Right lung (tissue), 10 donors: ENCODE data around the gene ARHGAP8. TPM values are rescaled to one million over a fixed set of nuclear protein-coding genes. Genes with fewer than 3 reads are reported as not detected.

Experiments
- DNase-seq, 2 donors: peaks; one replicate each; pipeline ENCODE4 v3.0.0-alpha.2; 2013
- long read RNA-seq, 8 donors: transcript quantifications; one replicate each; lab custom pipeline, GENCODE V29; 2026
- polyA plus RNA-seq, 5 donors: library from polyadenylated mRNA; unstranded; fragments of 120-200 nt; gene quantifications; one replicate each; pipeline versions ENCODE4 v1.2.1 to v1.2.3, GENCODE V29; 2013; ENCODE audit warnings: inconsistent platforms in 1 of 5, low replicate concordance in 1 of 5; ENCODE audit not compliant: insufficient read length in 5 of 5, insufficient read depth in 1 of 5

Gene ARHGAP8
- polyA plus RNA-seq = 10 to 100 TPM; 23.4 to 49.7 (median 30.4) TPM
- long read RNA-seq, donor 1, partial matches to known transcripts = 5 of 12 reads
- long read RNA-seq, donor 1, other reads (novel, unspliced or antisense) = 0 of 12 reads
- long read RNA-seq, donor 2, partial matches to known transcripts = 0 of 4 reads
- long read RNA-seq, donor 2, other reads (novel, unspliced or antisense) = 0 of 4 reads
- long read RNA-seq, donor 3, transcript ARHGAP8-209 (2 exons, 363 nt) = major isoform, 7 of 8 reads
- long read RNA-seq, donor 3, partial matches to known transcripts = 0 of 8 reads
- long read RNA-seq, donor 3, other reads (novel, unspliced or antisense) = 0 of 8 reads
- long read RNA-seq, donor 4, transcript ARHGAP8-209 (2 exons, 363 nt) = major isoform, 5 of 6 reads
- long read RNA-seq, donor 4, partial matches to known transcripts = 0 of 6 reads
- long read RNA-seq, donor 4, other reads (novel, unspliced or antisense) = 0 of 6 reads
- long read RNA-seq, donor 5, transcript ARHGAP8-209 (2 exons, 363 nt) = major isoform, 5 of 16 reads
- long read RNA-seq, donor 5, partial matches to known transcripts = 7 of 16 reads
- long read RNA-seq, donor 5, other reads (novel, unspliced or antisense) = 0 of 16 reads
- long read RNA-seq, donor 6, partial matches to known transcripts = 0 of 4 reads
- long read RNA-seq, donor 6, other reads (novel, unspliced or antisense) = 0 of 4 reads
- long read RNA-seq, donor 7, transcript ARHGAP8-209 (2 exons, 363 nt) = major isoform, 14 of 15 reads
- long read RNA-seq, donor 7, partial matches to known transcripts = 0 of 15 reads
- long read RNA-seq, donor 7, other reads (novel, unspliced or antisense) = 0 of 15 reads
- long read RNA-seq, donor 8, partial matches to known transcripts = 0 of 3 reads
- long read RNA-seq, donor 8, other reads (novel, unspliced or antisense) = 0 of 3 reads

DNA sequence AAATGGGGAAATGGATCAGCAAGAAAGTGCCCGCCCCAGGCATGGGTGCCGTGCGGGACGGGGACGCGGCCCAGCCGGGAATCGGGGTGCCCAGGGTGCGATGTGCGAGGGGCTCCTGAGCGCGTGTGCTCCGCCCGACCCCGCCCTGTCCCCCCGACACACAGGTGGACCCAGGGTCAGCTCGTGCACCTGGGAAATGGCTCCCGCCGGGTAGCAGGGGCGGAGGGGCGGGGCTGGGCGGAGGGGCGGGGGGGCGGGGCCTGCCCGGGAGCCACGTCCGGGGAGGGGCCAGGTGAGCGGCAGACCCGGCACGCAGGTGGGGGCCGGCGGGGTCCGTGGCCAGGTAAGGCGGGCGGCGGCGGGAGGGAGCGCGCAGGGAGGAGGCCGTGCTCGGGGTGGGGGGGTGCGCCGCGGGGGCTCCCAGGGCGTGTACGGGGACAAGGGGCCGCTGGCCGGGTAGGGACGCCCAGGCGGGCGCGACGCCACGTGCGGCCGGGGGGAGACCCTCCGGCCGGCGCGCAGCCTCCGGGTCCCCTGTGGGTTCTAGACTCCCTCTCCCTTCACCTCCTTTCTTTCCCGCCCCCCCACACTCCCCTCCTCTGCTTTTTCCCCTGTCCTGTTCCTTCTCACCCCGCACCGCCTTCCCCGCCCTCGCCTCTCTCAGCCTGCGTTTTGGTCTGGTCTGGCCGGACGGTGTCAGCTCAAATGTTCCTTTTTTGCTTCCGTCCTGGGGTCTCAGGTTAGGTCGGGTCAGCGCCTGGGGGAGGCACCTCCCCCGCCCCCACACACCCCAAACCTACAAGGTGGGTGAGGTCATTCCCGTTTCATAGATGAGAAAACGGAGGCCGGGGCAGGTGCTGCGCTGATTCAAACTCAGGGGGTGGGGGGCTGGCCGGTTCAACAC is at the start of gene ARHGAP8:
Gene ARHGAP8, plus strand, starts transcription at position 291 of the 904 bp plus-strand sequence. CDS start 33,953 bp downstream, outside the sequence.
- DNase-seq = no peak

DNA sequence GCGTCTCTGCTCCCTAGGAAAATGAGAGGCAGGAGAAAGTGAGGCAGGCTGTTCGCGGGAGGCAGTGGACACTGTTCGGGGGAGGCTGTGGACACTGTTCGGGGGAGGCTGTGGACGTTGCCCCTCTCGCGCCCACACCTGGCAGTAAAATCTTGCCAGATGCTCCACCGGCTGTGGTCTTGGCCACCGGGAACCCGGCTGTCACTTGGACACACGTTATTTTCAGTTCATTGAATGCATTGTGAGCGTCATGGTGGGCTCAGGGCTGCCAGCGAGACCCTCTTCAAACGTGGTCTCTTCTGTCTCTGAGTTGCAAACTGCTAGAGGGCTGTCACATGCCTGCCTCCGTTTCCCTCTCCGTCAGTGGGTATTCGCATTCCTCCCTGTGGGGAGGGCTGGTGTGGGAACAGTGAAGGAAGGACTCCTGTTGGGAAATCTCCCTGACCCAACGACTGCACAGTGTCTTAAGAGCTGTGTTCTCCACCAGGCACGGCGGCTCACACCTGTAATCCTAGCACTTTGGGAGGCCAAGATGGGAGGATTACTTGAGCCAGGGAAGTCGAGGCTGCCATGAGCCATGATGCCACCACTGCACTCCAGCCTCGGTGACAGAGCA is 49.0 kb upstream of the ARHGAP8 start:
- no peak for DNase-seq

GRCh38 chr22:44704159-44705021 is 48.0 kb upstream of the ARHGAP8 start:
- DNase-seq = no peak

DNA sequence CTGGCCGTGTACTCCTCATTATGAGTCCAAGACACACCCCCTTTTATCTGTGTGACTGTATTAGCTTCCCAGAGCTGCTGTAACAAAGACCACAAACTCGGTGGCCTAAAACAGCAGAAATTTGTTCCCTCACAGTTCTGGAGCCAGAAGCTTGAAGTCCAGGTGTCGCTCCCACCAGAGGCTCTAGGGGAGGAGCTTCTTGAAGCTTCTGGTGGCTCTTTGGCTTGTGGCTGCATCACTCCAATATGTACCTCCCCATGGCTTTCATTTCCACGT is 47.4 kb upstream of the ARHGAP8 start:
- DNase-seq = no peak

GRCh38 chr22:44706488-44706887 is 45.9 kb upstream of the ARHGAP8 start:
- DNase-seq = no peak

DNA sequence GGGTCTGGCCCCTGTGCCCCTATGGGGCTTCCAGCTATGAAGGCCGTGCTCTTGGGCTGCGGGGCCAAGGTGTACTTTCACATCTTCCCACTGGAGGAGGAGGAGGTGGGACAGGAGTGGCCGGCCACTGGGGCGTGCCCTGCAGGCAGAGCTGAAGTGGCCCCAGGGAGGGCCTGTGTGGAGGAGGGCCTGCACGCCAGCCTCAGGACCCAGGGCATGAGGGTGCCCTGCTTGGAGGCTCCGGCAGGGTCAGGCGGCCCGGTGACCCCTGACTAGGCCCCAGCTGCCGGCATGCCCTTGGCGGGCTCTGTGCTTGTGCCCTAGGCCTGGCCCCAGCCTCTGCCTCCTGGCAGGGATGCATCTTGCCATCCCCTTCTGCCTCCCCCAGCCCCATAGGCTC is 45.2 kb upstream of the ARHGAP8 start:
- DNase-seq = no peak

- no peak for DNase-seq
Observed at GRCh38 chr22:44707752-44708151, 44.6 kb upstream of the ARHGAP8 start.

GRCh38 chr22:44709881-44710392 is 42.4 kb upstream of the ARHGAP8 start:
- no peak for DNase-seq

DNA sequence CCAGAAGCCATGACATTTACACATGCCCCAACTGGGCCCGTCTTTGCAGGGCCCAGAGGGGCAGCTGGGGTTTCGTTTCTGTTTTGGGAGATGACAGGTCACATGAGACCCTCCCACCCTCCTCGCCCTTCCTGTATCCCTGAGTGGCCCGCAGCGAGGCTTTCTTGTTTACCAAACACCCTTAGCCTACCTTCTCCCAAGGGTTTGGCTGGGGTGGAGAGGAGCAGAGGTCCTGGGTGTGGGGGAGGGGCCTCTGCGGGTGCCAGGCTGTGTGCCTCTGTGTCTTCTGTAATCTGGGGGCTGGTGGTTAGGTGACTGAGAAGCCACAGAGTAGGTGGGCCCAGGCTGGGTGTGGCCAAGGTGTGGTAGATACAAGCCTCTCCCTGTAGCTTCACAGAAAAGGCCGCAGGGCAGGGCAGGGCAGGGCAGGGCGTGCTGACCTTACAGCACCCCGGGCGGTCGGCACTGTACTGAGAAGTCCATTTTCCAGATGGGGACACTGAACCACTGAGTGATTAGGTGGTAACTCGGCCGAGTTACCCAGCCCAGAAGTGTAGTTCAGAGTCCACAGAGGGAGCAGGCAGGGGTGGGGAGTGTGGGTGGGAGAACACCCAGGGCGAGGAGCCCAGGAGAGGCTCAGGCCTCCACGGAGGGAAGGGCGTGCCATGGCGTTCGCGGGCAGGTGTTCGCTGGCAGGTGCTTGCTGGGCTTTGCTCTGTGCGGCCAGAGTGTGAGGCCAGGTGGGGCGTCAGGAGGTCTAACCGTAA is 41.7 kb upstream of the ARHGAP8 start:
- DNase-seq = no peak

GRCh38 chr22:44711241-44711560 is 41.2 kb upstream of the ARHGAP8 start:
- DNase-seq = no peak

GRCh38 chr22:44711690-44712555 is 40.5 kb upstream of the ARHGAP8 start:
- no peak for DNase-seq

DNA sequence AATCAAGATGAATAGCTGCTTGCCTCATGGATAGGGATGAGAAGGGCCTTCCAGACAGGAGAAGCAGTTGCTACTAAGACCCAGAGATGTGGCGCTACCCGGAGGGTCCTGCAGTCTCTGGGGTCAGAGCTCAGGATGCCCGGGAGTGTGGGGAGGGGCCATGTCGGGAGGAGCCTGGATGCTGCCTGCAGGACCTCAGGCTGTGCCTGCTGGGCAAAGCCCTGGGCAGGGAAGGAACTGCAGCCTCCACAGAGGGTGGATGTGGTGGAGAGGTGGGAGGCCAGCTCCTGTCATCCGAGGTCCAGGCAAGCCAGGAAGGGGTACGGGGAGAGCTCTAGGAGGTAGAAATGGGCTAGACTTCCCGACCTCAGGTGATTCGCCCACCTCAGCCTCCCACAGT is 39.4 kb upstream of the ARHGAP8 start:
- no peak for DNase-seq

DNA sequence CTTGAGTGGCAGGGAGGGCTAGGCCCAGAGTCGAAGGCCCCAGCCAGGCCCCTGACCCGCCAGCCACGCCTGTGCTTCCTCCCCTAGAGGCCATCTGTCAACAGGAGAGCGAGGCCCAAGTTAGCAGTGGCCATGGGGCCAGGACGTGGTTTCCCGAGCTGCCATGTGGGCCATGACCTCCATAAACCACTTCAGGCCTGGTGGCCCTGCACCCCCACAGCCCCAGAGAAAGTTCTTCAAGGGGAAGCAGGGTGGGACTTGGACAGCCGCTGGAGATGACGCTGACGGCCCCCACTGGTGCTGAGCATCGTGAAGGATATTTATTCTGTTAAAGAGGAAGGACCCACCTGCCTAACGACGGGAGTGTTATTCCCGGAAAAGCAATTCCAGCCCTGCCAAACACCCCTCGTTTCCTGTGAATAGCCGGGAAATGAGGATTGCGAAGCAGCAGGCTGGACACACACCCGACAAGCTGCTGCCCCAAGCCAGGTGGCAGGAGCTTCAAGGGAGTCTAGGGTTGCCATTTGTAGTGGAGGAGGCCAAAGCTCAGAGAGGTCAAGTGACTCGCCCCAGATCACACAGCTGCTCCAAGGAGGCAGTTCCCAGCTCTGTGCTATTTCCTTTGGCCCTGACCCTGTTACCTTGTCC is 37.5 kb upstream of the ARHGAP8 start:
- DNase-seq = no peak

DNA sequence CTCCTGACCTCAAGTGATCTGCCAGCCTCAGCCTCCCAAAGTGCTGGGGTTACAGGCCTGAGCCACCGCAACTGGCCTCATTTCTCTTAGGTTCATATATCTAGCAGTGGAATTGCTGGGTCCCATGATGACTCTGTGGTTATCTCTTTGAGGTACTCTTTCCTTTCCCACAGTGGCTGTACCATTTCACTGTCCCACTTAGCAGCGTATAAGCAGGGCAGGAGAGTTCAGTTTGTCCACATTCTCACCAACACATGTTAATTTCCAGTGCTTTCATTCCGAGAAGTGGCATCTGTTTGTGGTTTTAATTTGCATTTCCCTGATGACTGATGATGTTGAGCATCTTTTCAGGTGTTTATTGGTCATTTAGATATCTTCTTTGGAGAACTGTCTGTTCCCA is 34.0 kb upstream of the ARHGAP8 start:
- DNase-seq = no peak

GRCh38 chr22:44719586-44720368 is 32.6 kb upstream of the ARHGAP8 start:
- no peak for DNase-seq

- no peak for DNase-seq
Observed at GRCh38 chr22:44721213-44721612, 31.2 kb upstream of the ARHGAP8 start.

DNA sequence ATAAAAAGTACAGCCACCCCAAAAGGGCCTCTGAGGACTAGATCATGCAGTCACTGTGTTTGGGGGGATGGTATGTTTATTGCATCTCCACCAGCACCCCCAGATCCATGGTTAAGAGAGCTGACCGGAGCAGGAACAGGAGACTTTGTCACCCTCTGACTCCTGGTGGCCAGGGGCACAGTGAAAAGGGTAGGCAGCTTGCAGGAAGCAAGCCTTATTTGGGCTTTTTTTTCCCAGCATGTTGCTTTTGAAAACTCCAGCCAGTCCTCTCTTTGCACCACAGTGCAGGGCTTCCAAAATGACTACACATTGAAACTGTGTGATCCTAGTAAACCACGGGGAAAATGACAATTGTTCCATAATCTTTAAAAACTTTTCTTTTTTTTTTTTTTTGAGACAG is 29.8 kb upstream of the ARHGAP8 start:
- no peak for DNase-seq
